K562 (cell line): ENCODE measurements around the gene LPAR3. TPM values are rescaled to one million over a fixed set of nuclear protein-coding genes. Genes with fewer than 3 reads are reported as not detected.

ENCODE experiments used
- ATAC-seq: fragments of 200-7000 bp; cut with Tn5 transposase; 3 replicates; pipeline ENCODE4 v1.9.1; 2020; ENCODE audit warnings: moderate library complexity
- BruUV-seq: library from RNA; stranded (reverse); fragments of 400-500 nt; replicated peaks from 2 replicates; lab custom pipeline; 2021; lab: Mats Ljungman, UMichigan
- CTCF ChIA-PET: fragments of 300-600 bp; formaldehyde crosslinking; extraction: SDS; loops from one replicate; lab custom pipeline; 2021; ENCODE audit warnings: low intra/inter-chr PET ratio; lab: Yijun Ruan, JAX
- POLR2A ChIA-PET: fragments of 300-600, 350-650 bp; sonication (Branson Sonifier 250); formaldehyde crosslinking; extraction: SDS; loops from one replicate; lab custom pipeline; 2021; ENCODE audit warnings: antibody characterized with exemption, inconsistent platforms; lab: Yijun Ruan, JAX
- DNase-seq, 4 experiments: peaks; one replicate each; pipeline versions ENCODE4 v3.0.0 to v3.0.0-alpha.2; 2011 to 2018; ENCODE audit warnings: low spot score in 3 of 4, mixed read lengths in 3 of 4; ENCODE audit errors: extremely low read depth in 1 of 4
- FAIRE-seq: peaks from 2 replicates; lab custom pipeline; 2011; peaks lifted over from hg19 to GRCh38; lab: Jason Lieb, UNC
- H2AFZ ChIP-seq: 2 replicates; pipeline ENCODE4 v1.6.0; 2011; ENCODE audit warnings: low read depth, low read length, control low read depth, inconsistent platforms
- H3K27ac ChIP-seq: fragments of 200-600 bp; 3 replicates; pipeline ENCODE4 v1.8.0; 2011; ENCODE audit warnings: low read depth, mild to moderate bottlenecking, control low read depth, inconsistent platforms, low read length, moderate library complexity, mixed read lengths; ENCODE audit errors: extremely low read depth
- H3K27me3 ChIP-seq, 2 experiments: fragments of 300-600 bp in 1 of 2; 2 replicates in 1 of 2; 3 replicates in 1 of 2; pipeline versions ENCODE4 v1.6.0 to v1.8.0; 2011; ENCODE audit warnings: inconsistent platforms in 2 of 2, low read length in 2 of 2, mild to moderate bottlenecking in 1 of 2, mixed read lengths in 1 of 2, moderate library complexity in 1 of 2; ENCODE audit not compliant: control insufficient read depth in 2 of 2, insufficient read depth in 2 of 2
- H3K36me3 ChIP-seq: fragments of 300-600 bp; 3 replicates; pipeline ENCODE4 v1.8.0; 2011; ENCODE audit warnings: mild to moderate bottlenecking, low read length, inconsistent platforms; ENCODE audit not compliant: control insufficient read depth, insufficient read depth
- H3K4me1 ChIP-seq, 2 experiments: fragments of 200-600 bp in 1 of 2; replicated peaks in 1 of 2; 2 replicates in 1 of 2; 3 replicates in 1 of 2; pipeline versions ENCODE4 v1.5.1 to v1.8.0; 2011; ENCODE audit warnings: inconsistent platforms in 2 of 2, low read length in 2 of 2, mild to moderate bottlenecking in 1 of 2, mixed read lengths in 1 of 2, moderate library complexity in 1 of 2; ENCODE audit not compliant: control insufficient read depth in 2 of 2, insufficient read depth in 2 of 2
- H3K4me2 ChIP-seq: 2 replicates; pipeline ENCODE4 v1.6.1; 2011; ENCODE audit warnings: low read length, control low read depth, inconsistent platforms, mixed read lengths; ENCODE audit not compliant: insufficient read depth
- H3K4me3 ChIP-seq: fragments of 200-600 bp; sonication (generic), shearing (Covaris generic); 2 replicates; pipeline ENCODE4 v1.5.1; 2016; ENCODE audit warnings: control low read depth, inconsistent platforms
- H3K79me2 ChIP-seq: fragments of 200-600 bp; 3 replicates; pipeline ENCODE4 v1.8.0; 2011; ENCODE audit warnings: low read length, inconsistent platforms; ENCODE audit not compliant: control insufficient read depth, insufficient read depth
- H3K9ac ChIP-seq, 2 experiments: 2 replicates each; pipeline versions ENCODE4 v1.6.0 to v1.6.1; 2011; ENCODE audit warnings: low read depth in 2 of 2, low read length in 2 of 2, control low read depth in 1 of 2, inconsistent platforms in 1 of 2, mild to moderate bottlenecking in 1 of 2, mixed read lengths in 1 of 2; ENCODE audit not compliant: insufficient read depth in 1 of 2
- H3K9me1 ChIP-seq: one replicate; pipeline ENCODE4 v1.6.0; 2011; ENCODE audit warnings: inconsistent platforms, mild to moderate bottlenecking, low read length, moderate library complexity; ENCODE audit not compliant: control insufficient read depth, insufficient read depth
- H3K9me3 ChIP-seq: replicated peaks from 2 replicates; pipeline ENCODE4 v1.5.1; 2011; ENCODE audit warnings: low read depth, low read length, inconsistent platforms; ENCODE audit not compliant: control insufficient read depth, insufficient read depth
- H4K20me1 ChIP-seq: replicated peaks from 2 replicates; pipeline ENCODE4 v1.6.1; 2011; ENCODE audit warnings: low read length, inconsistent platforms, mixed read lengths; ENCODE audit not compliant: control insufficient read depth, insufficient read depth
- GATAD2A ChIP-seq: fragments of 450-650 bp; IDR thresholded peaks from 2 replicates; pipeline ENCODE4 v1.6.1; 2017
- GATAD2B ChIP-seq: fragments of 450-650 bp; IDR thresholded peaks from 2 replicates; pipeline ENCODE4 v1.6.1; 2017; ENCODE audit warnings: mild to moderate bottlenecking, borderline replicate concordance
- MAZ ChIP-seq, 2 experiments: fragments of 450-650 bp in 1 of 2; sonication (generic) in 1 of 2; formaldehyde crosslinking; IDR thresholded peaks in 1 of 2; conservative IDR thresholded peaks in 1 of 2; 2 replicates each; pipeline versions ENCODE4 v1.4.0 to v1.5.0; 2020; ENCODE audit warnings: mild to moderate bottlenecking in 1 of 2, missing genetic modification reagents in 1 of 2
- MYBL2 ChIP-seq, 2 experiments: fragments of 450-650 bp in 1 of 2; sonication (generic) in 1 of 2; formaldehyde crosslinking in 1 of 2; IDR thresholded peaks; 2 replicates each; pipeline versions ENCODE4 v1.6.1 to v1.8.1; 2017 to 2022; ENCODE audit warnings: borderline replicate concordance in 1 of 2, inconsistent platforms in 1 of 2, low read depth in 1 of 2, mild to moderate bottlenecking in 1 of 2, missing genetic modification reagents in 1 of 2, moderate library complexity in 1 of 2
- RBM17 ChIP-seq: fragments of 200-400 bp; formaldehyde crosslinking; IDR thresholded peaks from 2 replicates; pipeline ENCODE4 v1.6.1; 2017; ENCODE audit warnings: low read depth, mild to moderate bottlenecking, low read length, borderline replicate concordance
- SLC30A9 ChIP-seq: fragments of 250-450 bp; sonication (Bioruptor Pico); IDR thresholded peaks from 2 replicates; pipeline ENCODE4 v1.8.0; 2022; ENCODE audit warnings: mild to moderate bottlenecking, moderate library complexity
- SMAD1 ChIP-seq: fragments of 150-350 bp; IDR thresholded peaks from 2 replicates; pipeline ENCODE4 v1.6.1; 2014; ENCODE audit warnings: low read length, low read depth; ENCODE audit not compliant: partially characterized antibody
- TCFL5 ChIP-seq: fragments of 250-450 bp; sonication (Bioruptor Pico); conservative IDR thresholded peaks from 2 replicates; pipeline ENCODE4 v1.6.1; 2021; ENCODE audit warnings: mild to moderate bottlenecking, moderate library complexity, matching md5 sums
- U2AF1 ChIP-seq: fragments of 200-400 bp; formaldehyde crosslinking; optimal IDR thresholded peaks from 2 replicates; pipeline ENCODE3; 2017; ENCODE audit warnings: mild to moderate bottlenecking, low read depth, low read length, moderate library complexity
- ZKSCAN8 ChIP-seq: fragments of 200-800 bp; sonication (Bioruptor generic); IDR thresholded peaks from 2 replicates; pipeline ENCODE4 v1.6.1; 2016; ENCODE audit warnings: missing genetic modification characterization, missing compliant biosample characterization
- ZNF316 ChIP-seq: fragments of 450-650 bp; IDR thresholded peaks from 2 replicates; pipeline ENCODE4 v1.6.1; 2016
- ZNF830 ChIP-seq: fragments of 250-450 bp; sonication (Bioruptor Pico); IDR thresholded peaks from 2 replicates; pipeline ENCODE4 v1.5.0; 2021; ENCODE audit warnings: mild to moderate bottlenecking
- WGBS: fragments of 100-300 bp; shearing (Covaris generic); methylation state at CpG from one replicate; pipeline ENCODE4 v1.1.6; 2016; ENCODE audit warnings: low coverage, mixed read lengths; ENCODE audit not compliant: insufficient coverage; ENCODE audit errors: missing lambda C conversion rate; 5-methylcytosine and 5-hydroxymethylcytosine counted together
- in situ Hi-C: fragments of 300-500 bp; cut with MboI; formaldehyde crosslinking; loops from 4 replicates; pipeline ENCODE4 v1.15.0; 2018; ENCODE audit warnings: inconsistent platforms, mixed read lengths
- intact Hi-C: fragments of 100-400 bp; cut with micrococcal nuclease; formaldehyde crosslinking; loops from 2 replicates; pipeline ENCODE4 v1.14.2; 2022
- polyA plus RNA-seq, 8 experiments: library from polyadenylated mRNA; depleted of rRNA in 4 of 8; stranded (reverse) in 5 of 8; unstranded in 3 of 8; fragments of >200 nt; fragmentation: Nextera tagmentation in 2 of 8; fragmentation: Illumina TruSeq in 1 of 8; extraction: Ambion mirVana in 2 of 8; extraction: Trizol in 1 of 8; gene quantifications; 2 replicates each; pipeline versions ENCODE4 v1.2.1 to v1.2.3, GENCODE V29; 2011 to 2014; ENCODE audit warnings: inconsistent platforms in 1 of 8, missing spikeins in 1 of 8
- total RNA-seq, 7 experiments: library from RNA; depleted of rRNA in 6 of 7; stranded (reverse); fragments of >200 nt in 6 of 7; fragmentation: Illumina TruSeq in 2 of 7; extraction: Trizol in 2 of 7; gene quantifications; 2 replicates each; pipeline versions ENCODE4 v1.2.1 to v1.2.3, GENCODE V29; 2011 to 2021; ENCODE audit warnings: low replicate concordance in 1 of 7
- TF ChIP-seq, protein P1 (sequence below): sonication (generic); formaldehyde crosslinking; IDR thresholded peaks from 2 replicates; pipeline ENCODE4 v1.8.0; 2022; ENCODE audit warnings: mild to moderate bottlenecking, missing genetic modification reagents
- TF ChIP-seq, protein P2 (sequence below): fragments of 450-650 bp; formaldehyde crosslinking; IDR thresholded peaks from 2 replicates; pipeline ENCODE4 v1.4.0; 2020; ENCODE audit warnings: mild to moderate bottlenecking, mixed read lengths
- TF ChIP-seq, protein P3 (sequence below): fragments of 150-350 bp; conservative IDR thresholded peaks from 2 replicates; pipeline ENCODE4 v1.6.1; 2014; ENCODE audit warnings: low read length
- TF ChIP-seq, protein P4 (sequence below): fragments of 250-450 bp; sonication (Bioruptor Pico); IDR thresholded peaks from 2 replicates; pipeline ENCODE4 v1.8.0; 2021; ENCODE audit warnings: mild to moderate bottlenecking, moderate library complexity

LPAR3 gene
- total and polyA plus RNA-seq, 9 of the 15 experiments (the other 6 are each of a cell fraction or from before 2014, with no cell fraction given) = 0.11 TPM; not detected in 8

DNA sequence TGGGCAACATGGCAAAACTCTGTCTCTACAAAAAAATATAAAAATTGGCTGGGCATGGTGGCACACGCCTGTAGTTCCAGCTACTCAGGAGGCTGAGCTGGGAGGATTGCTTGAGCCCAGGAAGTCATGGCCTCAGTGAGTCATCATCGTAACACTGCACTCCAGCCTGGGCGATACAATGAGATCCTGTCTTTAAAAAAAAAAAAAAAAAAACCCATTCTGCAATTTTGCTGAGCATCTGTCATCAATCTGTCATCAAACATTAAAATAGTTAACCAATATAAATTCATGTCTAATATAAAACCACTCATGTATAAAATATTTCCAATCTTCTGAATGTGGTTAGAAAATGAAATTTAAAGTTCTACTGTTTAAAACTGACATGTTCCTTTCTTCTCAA, 56.9 kb downstream of the LPAR3 start:
- no peak overlapping the region for H2AFZ ChIP-seq
- no peaks in the 10 kb centered on the region for H3K79me2 ChIP-seq
- H3K27me3 ChIP-seq = no peaks in the 10 kb centered on the region; a peak in 1 of 5 replicates
- no peaks in the 10 kb centered on the region for H3K36me3 ChIP-seq
- no peaks in the 10 kb centered on the region for H3K9me1 ChIP-seq
- ChIA-PET POLR2A (no interaction called here), CTCF (no interaction called here)
- H3K9me3 ChIP-seq = no peaks in the 10 kb centered on the region
- 6% methylated on average over 3 of the region's 3 CpGs for WGBS
- FAIRE-seq = no peak
- H3K4me2 ChIP-seq = no peak overlapping the region
- H4K20me1 ChIP-seq = no peaks in the 10 kb centered on the region
- no peak overlapping the region for H3K4me3 ChIP-seq
- intact Hi-C loops = no loop called here
- no peak overlapping the region for H3K27ac ChIP-seq
- no peak overlapping the region for H3K9ac ChIP-seq
- in situ Hi-C loops = no loop called here
- no peak for ATAC-seq
- no peak for DNase-seq
- BruUV-seq = no TSS peak
- no peaks in the 10 kb centered on the region for H3K4me1 ChIP-seq
- TF ChIP-seq SLC30A9 (no peak), MAZ (CRISPR knock-in tag; conservative IDR thresholded peaks at IDR 0.05 in 1 of 2, IDR thresholded peaks at IDR 0.05 in 1 of 2) (no peak), GATAD2B (no peak), SMAD1 (no peak), GATAD2A (no peak), ZNF316 (no peak), MYBL2 (IDR thresholded peaks at IDR 0.05; ENCODE audit: low read depth) (no peak), MYBL2 (CRISPR knock-in tag; IDR thresholded peaks at IDR 0.05; ENCODE audit: borderline replicate concordance) (no peak), ZKSCAN8 (CRISPR knock-in tag) (no peak), ZNF830 (CRISPR knock-in tag) (no peak), RBM17 (no peak), U2AF1 (no peak), TCFL5 (no peak)
- TF ChIP-seq, protein P1, sequence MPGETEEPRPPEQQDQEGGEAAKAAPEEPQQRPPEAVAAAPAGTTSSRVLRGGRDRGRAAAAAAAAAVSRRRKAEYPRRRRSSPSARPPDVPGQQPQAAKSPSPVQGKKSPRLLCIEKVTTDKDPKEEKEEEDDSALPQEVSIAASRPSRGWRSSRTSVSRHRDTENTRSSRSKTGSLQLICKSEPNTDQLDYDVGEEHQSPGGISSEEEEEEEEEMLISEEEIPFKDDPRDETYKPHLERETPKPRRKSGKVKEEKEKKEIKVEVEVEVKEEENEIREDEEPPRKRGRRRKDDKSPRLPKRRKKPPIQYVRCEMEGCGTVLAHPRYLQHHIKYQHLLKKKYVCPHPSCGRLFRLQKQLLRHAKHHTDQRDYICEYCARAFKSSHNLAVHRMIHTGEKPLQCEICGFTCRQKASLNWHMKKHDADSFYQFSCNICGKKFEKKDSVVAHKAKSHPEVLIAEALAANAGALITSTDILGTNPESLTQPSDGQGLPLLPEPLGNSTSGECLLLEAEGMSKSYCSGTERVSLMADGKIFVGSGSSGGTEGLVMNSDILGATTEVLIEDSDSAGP = no peak
- TF ChIP-seq, protein P2, sequence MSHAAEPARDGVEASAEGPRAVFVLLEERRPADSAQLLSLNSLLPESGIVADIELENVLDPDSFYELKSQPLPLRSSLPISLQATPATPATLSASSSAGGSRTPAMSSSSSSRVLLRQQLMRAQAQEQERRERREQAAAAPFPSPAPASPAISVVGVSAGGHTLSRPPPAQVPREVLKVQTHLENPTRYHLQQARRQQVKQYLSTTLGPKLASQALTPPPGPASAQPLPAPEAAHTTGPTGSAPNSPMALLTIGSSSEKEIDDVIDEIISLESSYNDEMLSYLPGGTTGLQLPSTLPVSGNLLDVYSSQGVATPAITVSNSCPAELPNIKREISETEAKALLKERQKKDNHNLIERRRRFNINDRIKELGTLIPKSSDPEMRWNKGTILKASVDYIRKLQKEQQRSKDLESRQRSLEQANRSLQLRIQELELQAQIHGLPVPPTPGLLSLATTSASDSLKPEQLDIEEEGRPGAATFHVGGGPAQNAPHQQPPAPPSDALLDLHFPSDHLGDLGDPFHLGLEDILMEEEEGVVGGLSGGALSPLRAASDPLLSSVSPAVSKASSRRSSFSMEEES (CRISPR knock-in tag) = no peak
- TF ChIP-seq, protein P3, sequence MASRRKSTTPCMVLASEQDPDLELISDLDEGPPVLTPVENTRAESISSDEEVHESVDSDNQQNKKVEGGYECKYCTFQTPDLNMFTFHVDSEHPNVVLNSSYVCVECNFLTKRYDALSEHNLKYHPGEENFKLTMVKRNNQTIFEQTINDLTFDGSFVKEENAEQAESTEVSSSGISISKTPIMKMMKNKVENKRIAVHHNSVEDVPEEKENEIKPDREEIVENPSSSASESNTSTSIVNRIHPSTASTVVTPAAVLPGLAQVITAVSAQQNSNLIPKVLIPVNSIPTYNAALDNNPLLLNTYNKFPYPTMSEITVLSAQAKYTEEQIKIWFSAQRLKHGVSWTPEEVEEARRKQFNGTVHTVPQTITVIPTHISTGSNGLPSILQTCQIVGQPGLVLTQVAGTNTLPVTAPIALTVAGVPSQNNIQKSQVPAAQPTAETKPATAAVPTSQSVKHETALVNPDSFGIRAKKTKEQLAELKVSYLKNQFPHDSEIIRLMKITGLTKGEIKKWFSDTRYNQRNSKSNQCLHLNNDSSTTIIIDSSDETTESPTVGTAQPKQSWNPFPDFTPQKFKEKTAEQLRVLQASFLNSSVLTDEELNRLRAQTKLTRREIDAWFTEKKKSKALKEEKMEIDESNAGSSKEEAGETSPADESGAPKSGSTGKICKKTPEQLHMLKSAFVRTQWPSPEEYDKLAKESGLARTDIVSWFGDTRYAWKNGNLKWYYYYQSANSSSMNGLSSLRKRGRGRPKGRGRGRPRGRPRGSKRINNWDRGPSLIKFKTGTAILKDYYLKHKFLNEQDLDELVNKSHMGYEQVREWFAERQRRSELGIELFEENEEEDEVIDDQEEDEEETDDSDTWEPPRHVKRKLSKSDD = no peak
- TF ChIP-seq, protein P4, sequence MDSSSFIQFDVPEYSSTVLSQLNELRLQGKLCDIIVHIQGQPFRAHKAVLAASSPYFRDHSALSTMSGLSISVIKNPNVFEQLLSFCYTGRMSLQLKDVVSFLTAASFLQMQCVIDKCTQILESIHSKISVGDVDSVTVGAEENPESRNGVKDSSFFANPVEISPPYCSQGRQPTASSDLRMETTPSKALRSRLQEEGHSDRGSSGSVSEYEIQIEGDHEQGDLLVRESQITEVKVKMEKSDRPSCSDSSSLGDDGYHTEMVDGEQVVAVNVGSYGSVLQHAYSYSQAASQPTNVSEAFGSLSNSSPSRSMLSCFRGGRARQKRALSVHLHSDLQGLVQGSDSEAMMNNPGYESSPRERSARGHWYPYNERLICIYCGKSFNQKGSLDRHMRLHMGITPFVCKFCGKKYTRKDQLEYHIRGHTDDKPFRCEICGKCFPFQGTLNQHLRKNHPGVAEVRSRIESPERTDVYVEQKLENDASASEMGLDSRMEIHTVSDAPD (CRISPR knock-in tag) = no peak
